Ishikawa (cell line): ENCODE data around the gene DAO.

Experiments
- CEBPB ChIP-seq: IDR thresholded peaks from 2 replicates; pipeline ENCODE4 v1.6.1; 2012
- CREB1 ChIP-seq: IDR thresholded peaks from 2 replicates; pipeline ENCODE4 v1.6.1; 2012; ENCODE audit warnings: low read depth
- EGR1 ChIP-seq: IDR thresholded peaks from 2 replicates; pipeline ENCODE4 v1.6.1; 2012
- EP300 ChIP-seq: IDR thresholded peaks from 2 replicates; pipeline ENCODE4 v1.6.1; 2012; ENCODE audit warnings: borderline replicate concordance
- FOXM1 ChIP-seq: IDR thresholded peaks from 2 replicates; pipeline ENCODE4 v1.6.1; 2012; ENCODE audit warnings: low read depth, borderline replicate concordance
- MAX ChIP-seq: IDR thresholded peaks from 2 replicates; pipeline ENCODE4 v1.6.1; 2012
- NFIC ChIP-seq: IDR thresholded peaks from 2 replicates; pipeline ENCODE4 v1.6.1; 2012
- RAD21 ChIP-seq: IDR thresholded peaks from 2 replicates; pipeline ENCODE4 v1.6.1; 2012; ENCODE audit warnings: low read depth
- REST ChIP-seq: IDR thresholded peaks from 2 replicates; pipeline ENCODE4 v1.6.1; 2012; ENCODE audit warnings: low read depth, mild to moderate bottlenecking
- TAF1 ChIP-seq: IDR thresholded peaks from 2 replicates; pipeline ENCODE4 v1.6.1; 2012; ENCODE audit warnings: low read depth, mild to moderate bottlenecking
- TCF12 ChIP-seq: IDR thresholded peaks from 2 replicates; pipeline ENCODE4 v1.6.1; 2012; ENCODE audit warnings: low read depth
- TEAD4 ChIP-seq: IDR thresholded peaks from 2 replicates; pipeline ENCODE4 v1.6.1; 2012
- USF1 ChIP-seq: IDR thresholded peaks from 2 replicates; pipeline ENCODE4 v1.6.1; 2012
- YY1 ChIP-seq: IDR thresholded peaks from 2 replicates; pipeline ENCODE4 v1.6.1; 2012; ENCODE audit warnings: low read depth
- ZBTB7A ChIP-seq: IDR thresholded peaks from 2 replicates; pipeline ENCODE4 v1.6.1; 2012; ENCODE audit warnings: low read depth

Gene DAO

GRCh38 chr12:108940138-108940537 lies 60.2 kb downstream of the DAO start:
- TF ChIP-seq TEAD4: no peak
- TF ChIP-seq NFIC: no peak
- no peak for TF ChIP-seq YY1
- TF ChIP-seq CREB1: no peak
- TF ChIP-seq USF1: no peak
- TF ChIP-seq EP300: no peak
- no peak for TF ChIP-seq MAX
- TF ChIP-seq FOXM1: no peak
- no peak for TF ChIP-seq EGR1
- TF ChIP-seq TCF12: no peak
- TF ChIP-seq ZBTB7A: no peak
- no peak for TF ChIP-seq CEBPB

GRCh38 chr12:108947097-108947496 lies 67.2 kb downstream of the DAO start:
- TF ChIP-seq YY1 (no peak), USF1 (no peak), TCF12 (no peak), TAF1 (no peak), EGR1 (no peak), TEAD4 (no peak), MAX (no peak), REST (no peak), CREB1 (no peak)

GRCh38 chr12:108948367-108948766 lies 68.5 kb downstream of the DAO start:
- no peak for TF ChIP-seq REST
- no peak for TF ChIP-seq CEBPB

- TF ChIP-seq NFIC (no peak), EGR1 (no peak), EP300 (no peak), FOXM1 (no peak), TCF12 (no peak), RAD21 (no peak)
These were observed 70.1 kb downstream of the DAO start for GRCh38 chr12:108949976-108950375.
